GM12801 (cell line): ENCODE measurements around the gene MAPRE3.

Experiments used
- CTCF ChIP-seq: IDR thresholded peaks from one replicate; pipeline ENCODE4 v1.5.1; 2011; ENCODE audit warnings: control low read depth; ENCODE audit not compliant: insufficient read length; ENCODE audit errors: extremely low read depth

The MAPRE3 gene

GRCh38 chr2:27049422-27050280 lies 79.2 kb downstream of the MAPRE3 start:
- no peak for TF ChIP-seq CTCF

GRCh38 chr2:27050281-27050995 lies 80.0 kb downstream of the MAPRE3 start:
- TF ChIP-seq CTCF = no peak

GRCh38 chr2:27050996-27051901 lies 80.8 kb downstream of the MAPRE3 start, which contains the start of gene AGBL5:
TSS of gene AGBL5 (plus strand) at chr2:27051668. CDS start at chr2:27052959, 1,291 bp downstream.
- no peak for TF ChIP-seq CTCF

GRCh38 chr2:27051902-27052645 lies 81.6 kb downstream of the MAPRE3 start:
- no peak for TF ChIP-seq CTCF

- no peak for TF ChIP-seq CTCF
Measured at GRCh38 chr2:27053321-27053720, 82.9 kb downstream of the MAPRE3 start.

GRCh38 chr2:27053776-27054175 lies 83.3 kb downstream of the MAPRE3 start:
- no peak for TF ChIP-seq CTCF
